GM19351 (cell line): ENCODE data around the gene RXRA.

ENCODE experiments used
- ATAC-seq: cut with Tn5 transposase; IDR thresholded peaks from one replicate; pipeline ENCODE4 v1.9.1; 2021; ENCODE audit warnings: mild to moderate bottlenecking, moderate library complexity; ENCODE audit not compliant: unreplicated experiment

RXRA gene

DNA sequence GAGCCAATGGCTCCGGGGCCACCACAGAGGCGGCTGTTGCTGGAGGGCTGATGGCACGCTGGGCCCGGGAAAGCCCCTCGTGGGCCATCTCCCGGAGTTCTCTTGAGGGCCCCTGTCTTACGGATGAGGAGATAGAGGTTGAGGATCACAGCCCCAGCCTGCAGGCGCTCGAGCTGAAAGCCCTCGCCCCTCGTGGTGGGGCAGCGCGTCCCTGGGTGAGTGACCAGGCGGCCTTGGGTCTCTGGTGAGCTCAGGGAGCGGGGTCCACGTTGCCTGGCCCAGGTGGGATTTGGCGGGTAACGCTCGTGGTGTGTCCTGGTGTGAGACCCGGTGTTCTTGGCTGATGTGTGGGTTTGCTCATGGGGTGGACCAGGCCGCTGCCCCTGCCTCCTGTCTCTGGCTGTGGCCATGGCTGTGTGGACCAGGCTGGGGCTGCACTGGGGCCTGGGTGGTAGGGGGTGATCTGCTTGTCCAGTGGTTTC lies 38.9 kb downstream of the RXRA start:
- ATAC-seq, result no peak

DNA sequence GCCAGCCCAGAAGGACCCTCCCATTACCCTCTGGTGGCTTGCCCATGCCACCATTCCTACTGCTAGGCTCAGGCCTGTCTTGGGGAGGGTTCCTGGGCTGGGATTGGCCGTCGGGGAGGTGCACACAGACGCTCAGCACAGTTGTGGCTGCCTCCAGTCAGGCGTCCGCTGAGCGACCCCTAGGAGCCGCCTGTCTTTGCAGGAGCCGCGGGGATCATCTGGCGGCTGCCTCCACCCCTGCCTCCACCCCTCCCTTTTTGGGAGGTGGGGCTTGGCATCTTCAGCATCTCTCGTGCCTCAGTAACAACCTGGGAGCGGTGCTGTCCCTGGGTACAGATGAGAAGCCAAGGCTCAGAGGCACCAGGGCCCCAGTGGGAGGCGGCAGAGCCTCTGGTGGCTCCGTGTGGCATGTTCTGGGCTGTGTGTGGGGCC lies 39.6 kb downstream of the RXRA start:
- ATAC-seq, result no peak

GRCh38 chr9:134366223-134367031 lies 40.2 kb downstream of the RXRA start:
- no peak for ATAC-seq

GRCh38 chr9:134367061-134367460 lies 40.8 kb downstream of the RXRA start:
- no peak for ATAC-seq

DNA sequence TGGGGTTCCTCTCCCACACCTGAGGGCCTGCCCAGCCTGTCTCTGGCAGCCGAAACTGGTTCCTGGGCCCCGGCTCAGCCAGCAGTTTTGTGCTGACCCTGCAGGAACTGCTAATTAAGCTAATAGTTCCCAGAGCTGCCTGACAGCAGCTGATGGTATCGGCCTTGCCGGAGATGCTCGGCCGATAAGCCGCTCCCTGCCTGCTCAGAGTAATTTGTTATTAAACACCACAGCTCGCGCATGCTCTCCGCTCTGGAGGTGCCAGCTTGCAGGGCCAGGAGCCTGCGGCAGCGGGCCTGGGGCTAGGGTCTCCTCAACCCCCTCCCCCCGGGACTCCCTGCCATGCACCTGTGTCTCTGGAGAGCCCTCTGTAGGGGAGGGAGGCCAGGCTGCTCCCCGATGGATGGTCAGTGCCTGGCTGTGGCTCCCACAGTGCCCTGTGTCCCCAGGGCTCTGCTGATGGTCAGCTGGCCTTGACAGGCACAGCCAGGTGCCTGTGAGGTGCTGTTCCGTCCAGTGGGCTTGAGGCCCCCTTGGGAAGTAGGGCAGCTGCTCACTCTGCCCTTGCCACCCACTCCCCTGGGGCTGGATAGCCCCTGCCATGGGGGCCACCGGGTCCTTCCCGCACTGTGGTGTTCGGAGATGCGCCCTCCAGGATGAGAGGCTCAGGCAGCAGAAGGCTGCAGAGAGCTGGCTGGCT lies 41.7 kb downstream of the RXRA start:
- no peak for ATAC-seq

DNA sequence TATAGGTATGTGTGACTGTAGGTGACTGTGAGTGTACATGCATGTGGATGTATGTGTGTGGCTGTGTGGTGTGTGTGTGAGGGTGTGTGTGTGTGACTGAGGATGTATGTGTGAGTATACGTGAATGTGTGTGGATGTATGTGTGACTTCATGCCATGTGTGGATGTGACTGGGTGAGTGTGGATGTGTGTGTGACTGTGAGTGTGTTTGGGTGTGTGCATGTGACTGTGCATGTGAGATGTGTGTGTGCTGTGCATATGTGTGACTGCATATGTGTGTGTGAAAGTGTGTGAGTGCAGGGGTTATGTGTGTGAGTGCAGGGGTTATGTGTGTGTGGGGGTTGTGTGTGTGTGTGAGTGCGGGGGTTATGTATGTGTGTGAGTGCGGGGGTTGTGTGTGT lies 42.3 kb downstream of the RXRA start:
- ATAC-seq, result no peak

DNA sequence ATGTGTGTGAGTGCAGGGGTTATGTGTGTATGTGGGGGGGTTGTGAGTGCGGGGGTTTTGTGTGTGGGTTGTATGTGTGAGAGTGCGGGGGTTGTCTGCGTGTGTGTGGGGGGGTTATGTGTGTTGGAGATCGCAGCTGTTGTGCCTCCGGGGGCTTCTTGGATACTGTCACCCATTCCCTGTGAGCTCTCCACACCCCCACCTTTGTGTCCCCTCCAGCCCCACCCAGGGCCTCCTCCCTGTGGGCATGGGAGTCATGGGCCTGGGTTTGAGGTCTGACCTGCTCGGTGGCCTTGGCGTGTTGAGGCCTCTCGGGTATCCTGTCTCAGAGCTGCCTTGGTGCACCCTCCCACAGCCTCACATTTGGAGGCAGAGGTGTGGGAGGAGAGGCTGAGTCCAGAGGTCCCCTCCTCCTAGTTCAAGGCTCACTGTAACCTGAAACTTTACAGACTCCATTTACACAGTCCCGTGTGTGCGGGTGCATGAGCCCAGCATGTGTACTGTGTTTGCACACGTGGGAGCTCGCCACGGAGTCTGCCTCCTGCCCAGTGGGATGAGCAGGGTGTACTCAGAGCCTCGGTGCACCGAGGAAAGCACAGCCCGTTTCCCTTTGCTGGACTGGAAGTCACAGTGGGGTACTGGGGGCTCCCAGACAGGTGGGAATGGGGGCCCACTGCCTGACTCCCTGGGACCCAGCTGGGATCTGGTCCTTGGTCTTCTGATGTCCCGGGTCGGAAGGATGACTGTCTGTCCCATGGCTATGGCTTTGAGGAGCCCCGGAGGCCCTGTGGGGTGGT lies 43.4 kb downstream of the RXRA start:
- no peak for ATAC-seq

DNA sequence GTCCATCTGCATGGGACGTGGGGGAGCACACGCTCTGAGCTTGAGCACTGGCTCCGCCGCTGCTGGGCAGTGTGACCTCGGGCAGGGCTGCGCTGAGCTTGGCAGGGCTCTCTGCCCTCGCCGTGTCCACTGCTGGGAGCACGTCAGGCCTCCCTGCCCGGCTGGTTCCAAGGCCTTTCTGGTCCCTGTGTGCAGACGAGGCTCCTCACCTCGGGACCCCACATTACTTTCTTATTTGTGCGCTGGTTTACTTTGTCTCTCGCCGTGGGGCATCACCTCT lies 43.9 kb downstream of the RXRA start:
- no peak for ATAC-seq

- no peak for ATAC-seq
Measured at GRCh38 chr9:134370638-134371037, 44.4 kb downstream of the RXRA start.

- no peak for ATAC-seq
Measured at GRCh38 chr9:134371731-134372130, 45.5 kb downstream of the RXRA start.

DNA sequence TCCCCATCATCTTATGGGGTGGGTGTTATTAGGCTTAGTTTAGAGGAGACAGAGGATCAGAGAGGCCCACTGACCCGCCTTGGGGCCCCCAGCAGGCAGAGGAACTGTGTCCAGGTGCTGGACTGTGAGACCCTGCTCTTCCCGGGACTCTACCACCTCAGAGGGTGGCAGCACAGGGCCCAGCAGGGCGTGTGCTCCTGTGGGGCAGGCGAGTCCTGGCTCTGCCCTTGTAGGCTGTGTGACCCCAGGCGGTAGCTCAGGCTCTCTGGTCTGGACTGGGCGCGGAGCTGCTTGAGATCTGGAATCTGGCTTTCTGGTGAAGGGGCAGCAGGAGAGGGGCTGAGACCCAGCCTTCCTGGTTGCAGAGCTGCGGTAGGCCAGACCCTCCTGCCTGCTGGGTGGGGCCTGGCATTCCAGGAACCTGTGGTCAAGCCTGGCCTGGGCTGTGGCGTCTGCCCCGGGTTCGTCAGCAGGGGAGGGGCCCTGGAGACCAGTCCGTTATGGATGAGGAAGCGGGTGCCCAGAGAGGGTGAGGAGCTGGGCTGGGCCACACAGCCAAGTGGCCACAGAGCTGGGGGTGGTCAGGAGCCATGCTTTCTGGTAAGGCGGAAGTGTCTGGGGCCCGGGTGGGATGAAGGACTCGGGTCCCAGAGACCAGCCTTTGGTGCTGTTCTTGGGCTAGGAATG lies 46.5 kb downstream of the RXRA start:
- ATAC-seq, result no peak

- no peak for ATAC-seq
Measured at GRCh38 chr9:134373269-134373668, 47.0 kb downstream of the RXRA start.

- ATAC-seq, result no peak
Measured at GRCh38 chr9:134373953-134374300, 47.7 kb downstream of the RXRA start.

- ATAC-seq, result no peak
Measured at GRCh38 chr9:134374301-134375010, 48.2 kb downstream of the RXRA start.

- ATAC-seq, result no peak
Measured at GRCh38 chr9:134375011-134375390, 48.7 kb downstream of the RXRA start.

- no peak for ATAC-seq
Measured at GRCh38 chr9:134375430-134376385, 49.5 kb downstream of the RXRA start.

GRCh38 chr9:134376386-134377142 lies 50.3 kb downstream of the RXRA start:
- ATAC-seq, result no peak

DNA sequence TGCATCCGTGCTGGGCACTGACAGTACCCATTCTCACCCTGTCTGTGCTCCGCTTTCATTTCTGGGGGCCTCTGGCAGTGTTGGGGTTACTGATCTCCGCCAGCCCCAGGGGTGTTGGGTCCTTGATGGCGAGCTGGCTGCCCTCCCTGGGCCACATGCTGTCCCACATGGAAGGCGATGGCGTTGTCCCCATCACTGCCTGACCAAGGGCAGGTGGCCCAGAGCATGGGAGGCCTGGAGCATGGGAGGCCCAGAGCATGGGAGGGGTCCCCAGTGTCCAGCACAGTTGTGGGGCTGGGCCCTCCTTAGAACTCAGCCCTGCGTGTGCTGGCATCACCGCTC lies 50.9 kb downstream of the RXRA start:
- ATAC-seq, result no peak

- no peak for ATAC-seq
Measured at GRCh38 chr9:134377976-134378375, 51.7 kb downstream of the RXRA start.
